ENCODE measurements around the gene BICRAL.
"Not testable (repeated sequence)": the region's sequence is repeated elsewhere in the genome, so short reads cannot be mapped to it uniquely, and the experiment has no call there.

DNA sequence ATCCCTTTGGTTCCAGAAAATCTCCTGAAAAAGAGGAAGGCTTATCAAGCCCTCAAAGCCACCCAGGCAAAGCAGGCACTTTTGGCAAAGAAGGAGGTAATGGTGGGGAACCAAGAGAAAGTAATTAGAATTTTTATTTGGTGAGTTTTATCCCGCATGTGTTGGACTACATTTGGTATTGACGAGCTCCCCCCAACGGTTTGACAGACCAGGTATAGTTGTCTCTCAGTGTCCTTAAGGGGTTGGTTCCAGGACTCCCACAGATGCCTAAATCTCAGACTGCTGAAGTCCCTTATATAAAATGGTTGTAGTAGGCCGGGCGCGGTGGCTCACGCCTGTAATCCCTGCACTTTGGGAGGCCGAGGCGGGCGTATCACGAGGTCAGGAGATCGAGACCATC is 99.0 kb downstream of the BICRAL start:
- not testable (repeated sequence) for TF ChIP-seq CTCF, POLR2A (IDR thresholded peaks at IDR 0.05)

Measured in right lobe of liver (tissue), 4 donors.